Measurements from ENCODE around the gene MAPKAPK2. TPM values are rescaled to one million over a fixed set of nuclear protein-coding genes. Genes with fewer than 3 reads are reported as not detected.

MAPKAPK2 gene
- total and polyA plus RNA-seq, 10 donors, result 42.2 to 129 (median 94.2) TPM

DNA sequence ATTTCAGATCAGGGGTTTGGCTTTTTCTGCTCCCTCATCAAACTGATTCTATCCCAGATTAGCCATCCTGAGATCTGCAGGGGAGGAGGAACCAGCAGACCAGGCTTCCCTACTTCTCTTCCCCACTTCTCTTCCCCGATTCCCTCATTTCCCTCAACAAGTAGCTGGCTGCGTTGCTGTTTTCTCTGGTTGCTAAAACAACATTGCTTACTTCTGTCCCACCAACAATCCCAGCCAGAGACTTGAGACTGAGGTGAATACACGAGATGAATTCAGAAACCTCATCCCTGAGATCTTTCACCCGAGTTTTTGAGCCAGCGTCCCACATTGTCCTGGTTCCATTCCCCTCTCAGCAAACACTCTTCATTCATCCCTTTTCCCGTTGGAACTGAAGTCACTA lies 27.0 kb upstream of the MAPKAPK2 start:
- DNase-seq, result no peak
- Histone ChIP-seq H3K9me3 (no peaks in the 10 kb centered on the region), H3K27me3 (replicated peaks in 1 of 7) (peaks cover 0 to 27% (median 0%) of the 10 kb centered on the region in 7 donors), H3K4me1 (peaks cover 0 to 27% (median 12%) of the 10 kb centered on the region in 6 donors), H3K27ac (no peak overlapping the region), H3K36me3 (no peaks in the 10 kb centered on the region), H3K4me3 (peak overlapping the region in 1 of 8 donors; percentile 21)
- no peak for TF ChIP-seq POLR2A (IDR thresholded peaks at IDR 0.05)
- TF ChIP-seq POLR2AphosphoS5 (IDR thresholded peaks at IDR 0.05), result no peak
- TF ChIP-seq, protein P1, sequence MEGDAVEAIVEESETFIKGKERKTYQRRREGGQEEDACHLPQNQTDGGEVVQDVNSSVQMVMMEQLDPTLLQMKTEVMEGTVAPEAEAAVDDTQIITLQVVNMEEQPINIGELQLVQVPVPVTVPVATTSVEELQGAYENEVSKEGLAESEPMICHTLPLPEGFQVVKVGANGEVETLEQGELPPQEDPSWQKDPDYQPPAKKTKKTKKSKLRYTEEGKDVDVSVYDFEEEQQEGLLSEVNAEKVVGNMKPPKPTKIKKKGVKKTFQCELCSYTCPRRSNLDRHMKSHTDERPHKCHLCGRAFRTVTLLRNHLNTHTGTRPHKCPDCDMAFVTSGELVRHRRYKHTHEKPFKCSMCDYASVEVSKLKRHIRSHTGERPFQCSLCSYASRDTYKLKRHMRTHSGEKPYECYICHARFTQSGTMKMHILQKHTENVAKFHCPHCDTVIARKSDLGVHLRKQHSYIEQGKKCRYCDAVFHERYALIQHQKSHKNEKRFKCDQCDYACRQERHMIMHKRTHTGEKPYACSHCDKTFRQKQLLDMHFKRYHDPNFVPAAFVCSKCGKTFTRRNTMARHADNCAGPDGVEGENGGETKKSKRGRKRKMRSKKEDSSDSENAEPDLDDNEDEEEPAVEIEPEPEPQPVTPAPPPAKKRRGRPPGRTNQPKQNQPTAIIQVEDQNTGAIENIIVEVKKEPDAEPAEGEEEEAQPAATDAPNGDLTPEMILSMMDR (IDR thresholded peaks at IDR 0.05 in 8 of 11, conservative IDR thresholded peaks at IDR 0.05 in 3 of 11), result no peak
- intact Hi-C loops (cut with DNase I; ENCODE audit: low total_unique reads), result no loop called here
- WGBS, 5 donors, result 38 to 53% (median 40%) methylated on average over 5 to 6 of the region's 6 CpGs

DNA sequence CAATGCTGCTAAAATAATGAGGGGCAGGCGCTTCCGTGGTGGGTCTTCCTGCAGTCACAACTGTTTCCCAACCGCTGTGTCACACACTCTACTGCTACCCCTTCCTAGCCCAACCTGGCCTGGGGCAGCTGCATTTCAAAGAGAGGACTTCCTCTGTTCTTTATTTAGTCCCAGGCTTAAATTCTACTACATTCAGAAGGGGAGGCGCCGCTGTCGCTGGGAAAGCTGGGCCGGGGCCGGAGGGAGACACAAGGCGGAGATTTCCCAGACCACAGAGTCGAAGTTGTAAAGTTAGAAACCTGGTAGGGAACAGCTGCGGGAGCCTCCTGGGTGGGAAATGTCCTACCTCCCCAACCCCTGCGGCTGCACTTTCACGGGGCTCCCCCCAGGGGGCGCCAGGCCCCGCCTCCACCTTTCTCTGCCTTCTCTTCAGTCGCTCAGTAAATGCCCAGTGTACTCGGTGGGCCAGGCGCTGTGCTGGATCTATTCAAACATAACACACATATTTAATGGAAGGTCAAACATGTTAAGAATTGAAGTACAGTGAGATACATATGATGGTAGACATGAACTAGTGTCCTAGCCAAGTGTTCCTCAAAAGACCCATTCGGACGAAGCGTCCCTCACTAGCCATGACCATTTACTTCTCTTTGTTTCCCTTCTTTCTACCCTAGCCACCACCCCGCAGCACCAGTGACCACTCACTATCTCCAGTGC lies 26.3 kb upstream of the MAPKAPK2 start:
- H3K36me3 ChIP-seq, result no peaks in the 10 kb centered on the region
- peak overlapping the region in 1 of 8 donors; percentile 21 for H3K4me3 ChIP-seq
- H3K27ac ChIP-seq, result no peak overlapping the region
- TF ChIP-seq, protein P1 (IDR thresholded peaks at IDR 0.05 in 8 of 11, conservative IDR thresholded peaks at IDR 0.05 in 3 of 11), result peak in 10 of 11 experiments; percentile 53 to 89 (median 76)
- TF ChIP-seq POLR2AphosphoS5 (IDR thresholded peaks at IDR 0.05), result no peak
- WGBS, 5 donors, result 17 to 24% (median 20%) methylated on average over 21 to 22 of the region's 22 CpGs
- no peaks in the 10 kb centered on the region for H3K9me3 ChIP-seq
- intact Hi-C loops (cut with DNase I; ENCODE audit: low total_unique reads), result no loop called here
- peaks cover 0 to 34% (median 0%) of the 10 kb centered on the region in 7 donors for H3K27me3 ChIP-seq (replicated peaks in 1 of 7)
- peaks cover 0 to 31% (median 14%) of the 10 kb centered on the region in 6 donors for H3K4me1 ChIP-seq
- peak; percentile 85 for DNase-seq

DNA sequence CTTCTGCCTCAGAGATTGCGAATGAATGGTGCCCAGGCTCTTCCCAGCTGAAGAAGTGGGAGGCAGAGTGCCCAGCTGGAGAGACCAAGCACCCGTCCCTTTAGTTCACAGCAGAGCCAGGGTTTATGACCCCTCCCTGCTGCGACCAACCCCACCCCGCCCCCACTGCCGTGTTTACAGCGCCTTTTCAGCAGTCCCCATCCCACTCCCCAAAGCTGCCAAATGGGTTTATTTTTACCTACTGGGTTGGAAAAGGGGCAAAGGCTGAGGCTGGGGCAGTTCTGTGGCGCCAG lies 25.8 kb upstream of the MAPKAPK2 start:
- WGBS, 5 donors, result 60 to 78% (median 65%) methylated on average over 7 of the region's 7 CpGs

DNA sequence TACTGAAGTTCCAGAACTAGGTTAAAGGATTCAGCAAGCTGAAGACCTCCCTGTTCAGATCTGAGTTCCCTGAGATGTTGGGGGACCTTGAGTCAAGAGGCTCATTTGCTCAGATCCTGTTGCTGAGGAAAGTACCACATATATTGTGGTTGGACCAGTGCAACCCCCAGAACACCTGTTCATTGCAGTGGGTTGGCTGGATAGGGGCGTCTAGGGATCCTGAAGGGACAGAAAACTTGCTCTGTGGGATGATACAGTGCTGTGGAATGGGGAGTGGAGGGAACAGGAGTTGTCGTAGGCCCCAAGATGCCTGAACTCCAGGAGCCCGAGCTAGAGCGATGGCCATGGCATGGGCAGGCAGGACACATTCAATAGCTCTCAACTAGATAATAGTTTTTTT lies 24.6 kb upstream of the MAPKAPK2 start:
- TF ChIP-seq POLR2A (IDR thresholded peaks at IDR 0.05) (no peak), POLR2AphosphoS5 (IDR thresholded peaks at IDR 0.05) (no peak)
- TF ChIP-seq, protein P1 (IDR thresholded peaks at IDR 0.05 in 8 of 11, conservative IDR thresholded peaks at IDR 0.05 in 3 of 11), result no peak
- Histone ChIP-seq H3K9me3 (no peaks in the 10 kb centered on the region), H3K4me1 (peaks cover 9 to 44% (median 24%) of the 10 kb centered on the region in 6 donors), H3K27me3 (replicated peaks in 1 of 7) (peaks cover 0 to 47% (median 0%) of the 10 kb centered on the region in 7 donors), H3K4me3 (no peak overlapping the region), H3K36me3 (no peaks in the 10 kb centered on the region), H3K27ac (no peak overlapping the region)
- 89 to 96% (median 92%) methylated on average over 4 of the region's 4 CpGs for WGBS, 5 donors
- no peak for DNase-seq
- intact Hi-C loops (cut with DNase I; ENCODE audit: low total_unique reads), result no loop called here

More for the DNA sequence above, 25.8 kb upstream of the MAPKAPK2 start:
- intact Hi-C loops (cut with DNase I; ENCODE audit: low total_unique reads), result no loop called here
- Histone ChIP-seq H3K27me3 (replicated peaks in 1 of 7) (peaks cover 0 to 39% (median 0%) of the 10 kb centered on the region in 7 donors), H3K4me3 (no peak overlapping the region), H3K9me3 (no peaks in the 10 kb centered on the region), H3K27ac (peak overlapping the region in 1 of 8 donors; percentile 9), H3K4me1 (peaks cover 3 to 36% (median 19%) of the 10 kb centered on the region in 6 donors), H3K36me3 (no peaks in the 10 kb centered on the region)
- no peak for DNase-seq
- TF ChIP-seq, protein P1 (IDR thresholded peaks at IDR 0.05 in 8 of 11, conservative IDR thresholded peaks at IDR 0.05 in 3 of 11), result no peak
- no peak for TF ChIP-seq POLR2AphosphoS5 (IDR thresholded peaks at IDR 0.05)
- no peak for TF ChIP-seq POLR2A (IDR thresholded peaks at IDR 0.05)

All from spleen (tissue), 11 donors.